ENCODE measurements around the gene BPGM.

The BPGM gene

GRCh38 chr7:134720091-134720935 is 73.7 kb downstream of the BPGM start:
- no peak for DNase-seq (ENCODE audit: low read depth in 2 of 2)

- no peak for DNase-seq (ENCODE audit: low read depth in 2 of 2)
Measured at GRCh38 chr7:134721171-134721570, 74.5 kb downstream of the BPGM start.

- no peak for DNase-seq (ENCODE audit: low read depth in 2 of 2)
Measured at GRCh38 chr7:134722786-134723322, 76.2 kb downstream of the BPGM start.

- DNase-seq (ENCODE audit: low read depth in 2 of 2): no peak
Measured at GRCh38 chr7:134723892-134724291, 77.2 kb downstream of the BPGM start.

- no peak for DNase-seq (ENCODE audit: low read depth in 2 of 2)
Measured at GRCh38 chr7:134724606-134725005, 78.0 kb downstream of the BPGM start.

- no peak for DNase-seq (ENCODE audit: low read depth in 2 of 2)
Measured at GRCh38 chr7:134726581-134726980, 79.9 kb downstream of the BPGM start.

- DNase-seq (ENCODE audit: low read depth in 2 of 2): no peak
Measured at GRCh38 chr7:134727711-134728110, 81.1 kb downstream of the BPGM start.

Measured in fibroblast of skin of left biceps (primary cell).